A172 (cell line): ENCODE measurements around the gene KDM4D. TPM values are rescaled to one million over a fixed set of nuclear protein-coding genes. Genes with fewer than 3 reads are reported as not detected.
"Not testable (repeated sequence)": the region's sequence is repeated elsewhere in the genome, so short reads cannot be mapped to it uniquely, and the experiment has no call there.

ENCODE experiments used
- DNase-seq: peaks from one replicate; pipeline ENCODE4 v3.0.0-alpha.2; 2015; ENCODE audit warnings: low spot score
- total RNA-seq: library from RNA; depleted of rRNA; stranded (reverse); fragments of >200 nt; shearing (Covaris generic); gene quantifications from 2 replicates; pipeline ENCODE4 v1.2.3, GENCODE V29; 2014; rRNA removed

The KDM4D gene
- total RNA-seq = 0.26 and 1.3 TPM in 2 replicates

DNA sequence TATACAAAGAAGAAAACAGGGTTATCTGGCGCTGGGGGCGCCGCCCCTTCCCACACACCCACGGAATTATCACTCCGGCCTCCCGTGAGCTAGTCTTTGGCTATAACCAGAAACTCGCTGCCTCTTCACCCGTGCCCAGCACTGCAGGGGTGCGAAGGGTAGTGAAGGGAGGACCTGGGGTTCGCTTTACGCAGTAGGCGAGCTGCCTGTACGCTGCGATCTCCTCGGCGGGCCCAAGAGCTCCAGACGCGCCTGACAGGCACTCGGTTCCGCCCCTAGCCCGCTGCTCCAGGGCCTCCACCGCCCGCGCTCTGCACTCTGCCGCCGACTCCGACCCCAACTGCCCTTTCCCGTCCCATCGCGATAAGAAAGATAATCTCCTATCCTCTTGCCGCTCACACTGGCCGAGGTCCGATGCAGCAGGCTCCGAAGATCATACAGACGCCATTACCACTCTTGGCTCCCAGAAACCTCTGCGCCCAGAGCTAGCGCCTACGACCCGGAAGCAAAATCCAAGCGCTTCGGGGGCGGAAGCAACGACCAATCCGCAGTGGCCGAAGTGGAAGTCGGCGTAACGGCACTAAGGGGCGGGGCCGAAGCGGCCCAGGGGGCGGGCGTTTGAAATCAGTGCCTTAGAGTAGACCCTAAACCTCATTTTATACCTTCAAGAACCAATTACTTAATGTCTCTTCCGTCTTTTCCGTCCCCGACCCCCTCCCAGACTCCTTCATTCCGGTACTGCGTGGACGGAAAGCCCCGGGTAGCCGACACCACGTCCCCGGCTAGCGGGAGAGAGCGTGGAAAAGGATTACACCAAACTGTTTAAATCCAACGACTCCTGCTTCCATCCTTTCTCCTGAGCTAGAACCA is at the start of gene KDM4D, which contains the start of gene CWC15:
Gene KDM4D (plus strand): TSS at position 611 of the 870 bp plus-strand sequence. CDS start 23,664 bp downstream, outside the sequence.
Gene CWC15 (minus strand): TSS at position 458 of the 870 bp plus-strand sequence. CDS start 1,371 bp downstream, outside the sequence.
- DNase-seq = peak; percentile 75

DNA sequence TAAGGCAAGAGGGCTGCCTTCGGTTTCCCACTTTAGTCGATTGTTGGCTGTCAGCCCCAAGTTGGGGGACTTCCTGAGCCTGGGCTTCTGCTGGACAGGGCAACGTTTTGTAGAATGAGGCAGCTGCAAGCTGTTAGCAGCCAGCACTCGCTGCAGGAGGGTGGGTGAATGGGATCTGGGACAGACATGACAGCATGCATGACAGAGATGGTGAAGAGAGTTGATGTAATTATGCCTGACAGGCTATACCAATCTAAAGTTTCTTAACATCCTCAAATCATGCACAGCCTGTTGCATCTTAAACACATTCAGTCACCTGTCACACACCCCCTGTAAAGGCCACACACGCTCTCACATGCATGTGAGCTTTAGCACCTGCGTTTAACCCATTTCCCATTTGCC is 49.3 kb upstream of the KDM4D start:
- DNase-seq = no peak

DNA sequence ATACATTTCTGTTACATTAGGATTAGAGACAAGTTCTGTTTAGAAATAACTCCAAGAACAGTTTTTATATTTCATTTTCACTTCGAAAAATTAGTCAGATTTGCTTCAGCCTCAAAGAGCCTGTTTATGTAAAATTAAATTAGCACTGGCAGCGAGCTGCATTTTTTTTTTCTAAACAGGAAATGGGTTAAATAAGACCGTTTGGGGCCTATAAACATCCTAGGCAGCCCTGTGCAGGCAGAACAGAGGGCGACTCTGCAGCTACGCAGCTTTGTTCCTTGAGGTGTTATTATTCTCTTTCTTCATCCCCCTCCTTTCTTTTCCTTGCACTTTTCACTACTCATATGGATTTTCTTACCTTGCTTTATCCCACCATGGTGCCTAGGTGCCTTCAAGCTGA is 48.9 kb upstream of the KDM4D start:
- no peak for DNase-seq

DNA sequence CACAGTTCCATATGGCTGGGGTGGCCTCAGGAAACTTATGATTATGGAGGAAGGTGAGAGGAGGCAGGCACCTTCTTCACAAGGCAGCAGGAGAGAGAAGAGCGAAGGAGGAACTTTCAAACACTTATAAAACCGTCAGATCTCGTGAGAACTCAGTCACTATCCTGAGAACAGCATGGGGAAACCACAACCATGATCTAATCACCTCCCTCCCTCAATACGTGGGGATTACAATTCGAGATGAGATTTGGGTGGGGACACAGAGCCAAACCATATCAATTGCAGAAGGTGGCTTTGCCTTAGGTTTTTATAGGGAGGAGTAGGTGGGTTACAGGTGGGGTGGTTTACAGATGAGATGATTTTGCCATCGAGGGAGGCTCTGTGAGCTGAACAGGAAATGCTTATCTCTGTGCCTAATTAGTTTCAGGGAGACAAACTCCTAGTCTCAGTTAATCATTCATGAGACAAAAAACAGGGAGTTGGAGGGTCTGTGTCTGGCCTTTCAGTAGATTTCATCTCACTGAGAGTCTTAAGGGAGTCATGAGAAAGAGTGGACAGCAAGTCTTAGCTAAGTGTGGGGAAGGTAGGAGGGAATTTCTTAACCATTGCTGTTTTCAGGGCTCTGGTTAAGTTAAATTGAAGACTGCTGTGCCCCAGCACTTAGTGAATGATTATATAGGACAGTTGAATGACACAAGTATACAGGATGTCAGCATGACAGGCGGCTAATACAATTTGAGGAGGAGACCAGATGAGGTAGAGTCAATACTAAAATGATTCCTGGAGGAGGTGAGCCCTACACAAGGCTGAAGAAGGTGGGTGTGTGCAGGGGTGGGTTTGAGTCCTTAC is 47.9 kb upstream of the KDM4D start:
- no peak for DNase-seq

DNA sequence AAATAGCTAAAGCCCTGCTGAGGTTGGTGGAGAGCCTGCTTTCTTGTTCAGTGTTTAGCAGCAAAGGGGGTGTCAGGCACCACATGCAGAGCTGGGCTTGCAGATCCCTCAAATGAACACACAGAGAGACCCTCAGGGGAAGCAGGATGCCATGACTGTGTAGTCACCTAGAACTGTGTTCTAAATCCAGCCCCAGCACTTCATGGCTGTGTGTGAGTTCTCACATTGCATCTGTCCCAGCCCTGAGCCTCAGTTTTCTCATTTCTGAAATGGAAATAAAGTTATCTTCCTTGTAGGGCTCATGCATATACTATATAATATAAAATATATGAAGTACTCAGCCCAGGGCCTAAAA is 47.3 kb upstream of the KDM4D start:
- no peak for DNase-seq

DNA sequence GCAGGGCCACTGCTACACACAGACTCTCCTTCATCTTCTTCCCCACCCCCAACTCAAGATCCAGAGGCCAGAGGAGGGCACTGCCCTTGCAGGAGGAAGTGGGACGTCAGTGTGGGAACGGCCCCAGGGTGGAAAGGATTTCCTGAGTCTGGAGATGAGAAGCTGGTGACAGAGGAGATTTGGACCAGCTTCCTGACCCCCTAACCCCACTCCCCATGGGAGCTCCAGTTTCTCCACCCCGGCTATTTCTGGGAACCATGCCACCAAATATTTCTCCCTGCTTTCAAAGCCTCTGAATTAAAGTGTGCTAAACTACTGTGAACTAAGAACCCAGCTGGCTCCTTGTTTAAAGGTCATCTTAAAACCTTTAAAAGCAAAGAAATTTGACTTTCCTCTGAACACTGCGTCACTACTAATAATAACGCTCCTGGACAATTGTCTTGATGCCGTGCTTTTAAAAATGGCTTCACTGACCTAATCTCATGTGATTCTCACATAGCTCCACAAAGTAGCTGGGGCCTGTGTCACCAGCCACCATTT is 46.7 kb upstream of the KDM4D start:
- DNase-seq = peak; percentile 80

DNA sequence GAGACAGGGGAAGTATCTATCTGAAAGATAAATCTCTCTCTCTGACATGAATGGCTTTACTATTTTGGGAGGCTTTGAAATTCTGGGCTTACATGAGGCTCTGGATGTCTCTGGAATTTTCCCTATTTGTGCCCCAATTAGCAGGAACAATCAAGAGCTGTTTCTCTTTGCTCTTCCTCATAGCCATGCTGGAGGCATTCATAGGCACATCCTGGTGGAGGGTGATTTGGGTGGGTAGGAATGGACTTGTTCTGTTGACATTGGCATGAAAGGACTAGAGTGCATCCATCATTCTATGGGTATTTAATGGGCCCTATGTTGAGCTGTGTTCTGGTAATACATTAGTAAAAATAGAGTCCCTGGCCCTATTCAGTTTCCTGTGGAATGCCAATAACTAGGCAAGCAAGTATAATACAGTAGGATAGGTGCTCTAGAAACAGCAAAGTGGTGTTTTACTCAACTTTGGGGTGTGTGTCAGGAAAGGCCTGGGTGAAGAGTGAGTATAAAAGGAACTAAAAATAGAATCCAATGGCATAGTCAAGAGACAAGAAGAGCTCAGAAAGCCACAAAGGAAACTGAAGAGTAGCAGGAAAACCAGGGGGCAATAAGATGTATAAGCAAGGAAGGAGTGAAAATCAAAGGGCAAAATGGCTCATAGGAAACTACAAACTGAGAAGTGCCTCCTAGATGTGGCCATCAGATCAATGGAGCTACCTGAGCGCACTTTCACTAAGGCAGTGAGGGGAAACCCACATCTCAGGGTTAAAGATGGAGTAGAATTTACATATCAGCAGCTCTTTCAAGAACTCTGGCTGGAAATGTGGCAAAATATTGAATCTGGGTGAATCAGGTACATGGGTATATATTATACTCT is 45.2 kb upstream of the KDM4D start:
- no peak for DNase-seq

DNA sequence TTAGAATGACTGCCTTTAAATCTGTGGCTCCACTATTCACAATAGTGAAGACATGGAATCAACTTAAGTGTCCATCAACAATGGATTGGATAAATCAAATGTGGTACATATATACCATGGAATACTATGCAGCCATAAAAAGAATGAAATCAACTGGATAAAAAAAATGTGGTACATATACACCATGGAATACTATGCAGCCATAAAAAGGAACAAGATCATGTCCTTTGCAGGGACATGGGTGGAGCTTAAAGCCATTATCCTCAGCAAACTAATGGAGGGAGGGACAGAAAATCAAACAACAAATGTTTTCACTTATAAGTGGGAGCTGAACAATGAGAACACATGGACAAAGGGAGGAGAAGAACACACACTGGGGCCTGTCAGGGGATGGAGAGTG is 41.4 kb upstream of the KDM4D start:
- not testable (repeated sequence) for DNase-seq

DNA sequence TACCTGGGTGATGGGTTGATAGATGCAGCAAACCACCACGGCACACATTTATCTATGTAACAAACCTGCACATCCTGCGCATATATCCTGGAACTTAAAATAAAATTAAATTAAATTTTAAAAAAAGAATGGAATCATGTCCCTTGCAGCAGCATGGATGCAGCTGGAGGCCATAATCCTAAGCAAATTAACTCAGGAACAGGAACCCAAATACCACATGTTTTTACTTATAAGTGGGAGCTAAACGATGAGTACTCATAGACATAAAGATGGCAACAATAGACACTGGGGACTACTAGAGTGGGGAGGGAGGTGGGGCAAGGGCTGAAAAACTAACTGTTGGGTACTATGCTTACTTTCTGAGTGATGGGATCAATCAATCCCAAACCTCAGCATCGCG is 41.0 kb upstream of the KDM4D start:
- DNase-seq = no peak

DNA sequence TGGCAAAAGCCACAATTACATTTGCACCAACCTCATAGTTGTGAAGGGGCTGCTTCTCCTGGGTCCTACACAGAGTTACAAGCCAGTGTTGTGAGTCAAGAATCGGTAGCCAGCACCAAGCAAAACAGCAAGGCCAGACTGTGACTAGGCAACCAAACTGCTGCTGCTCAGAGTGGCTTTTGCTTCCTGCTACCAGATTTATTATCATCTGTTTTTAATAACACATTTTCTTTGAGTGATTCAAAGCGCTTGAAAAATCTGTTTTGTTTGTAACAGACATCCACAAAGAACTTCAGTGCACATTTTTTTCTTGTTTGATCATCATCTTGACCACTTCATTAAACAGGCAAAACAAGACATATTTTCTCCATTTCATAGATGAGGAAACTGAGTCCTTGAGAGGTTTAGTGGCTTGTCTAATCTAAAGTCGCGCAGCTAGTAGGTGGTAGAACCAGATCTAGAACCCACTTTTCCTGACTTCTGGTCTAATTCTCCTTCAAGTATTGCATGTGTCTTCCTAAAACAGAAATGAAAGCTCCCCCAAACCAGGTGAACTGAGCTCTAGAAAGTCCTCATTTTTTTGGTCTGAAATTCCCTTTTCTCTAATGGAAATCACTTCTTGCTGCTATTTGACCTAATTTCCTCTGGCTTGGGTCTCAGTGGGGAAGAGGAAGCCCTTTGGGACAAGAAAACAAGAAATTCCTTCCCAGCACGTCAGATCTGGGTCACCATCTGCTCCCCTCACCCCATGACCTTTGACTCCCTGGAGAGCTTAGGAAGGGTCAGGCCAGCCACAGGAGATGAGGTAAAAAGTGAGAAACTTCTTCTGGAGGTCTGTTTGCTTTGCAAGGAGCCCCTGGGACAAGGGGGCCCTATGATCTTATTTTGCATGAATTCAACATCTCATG is 40.0 kb upstream of the KDM4D start:
- DNase-seq = peak; percentile 74

DNA sequence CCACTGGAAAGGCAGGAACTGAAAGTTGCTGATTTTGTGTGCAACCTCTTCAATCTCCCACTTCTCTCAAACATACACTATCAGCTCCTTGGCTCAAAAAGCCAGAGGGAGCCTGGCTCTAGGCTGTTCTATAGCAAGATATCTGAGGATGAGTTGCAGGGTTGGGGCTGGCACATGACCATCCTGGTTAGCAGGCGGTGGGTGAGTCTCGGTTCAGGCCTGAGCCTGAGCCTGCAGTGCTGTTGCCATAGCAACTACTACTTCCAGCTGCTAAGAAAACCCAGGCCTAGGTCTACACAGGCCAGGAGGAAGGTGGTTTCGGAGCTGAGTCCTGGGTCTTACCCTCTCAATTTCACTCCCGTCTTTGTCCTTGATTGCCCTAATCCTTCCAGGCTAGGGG is 39.1 kb upstream of the KDM4D start:
- no peak for DNase-seq

DNA sequence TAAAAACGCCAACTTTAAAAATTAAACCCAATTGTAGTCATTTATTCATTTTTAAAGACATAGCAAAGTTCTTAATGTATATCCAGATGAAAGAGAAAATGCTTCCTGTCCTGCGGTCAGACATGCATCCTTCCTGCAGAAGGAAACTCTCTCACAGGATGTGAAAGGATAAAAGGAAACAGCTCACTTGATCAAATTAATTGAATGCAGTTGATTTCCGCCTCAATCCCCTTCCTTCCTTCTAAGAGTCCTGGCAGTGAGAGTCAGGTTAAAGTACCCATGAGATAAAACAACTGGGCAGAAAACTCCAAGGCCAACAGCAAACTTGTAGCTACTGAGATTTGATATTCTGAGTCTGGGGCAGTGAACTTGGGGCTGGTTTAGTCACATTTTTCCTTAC is 38.7 kb upstream of the KDM4D start:
- DNase-seq = no peak

DNA sequence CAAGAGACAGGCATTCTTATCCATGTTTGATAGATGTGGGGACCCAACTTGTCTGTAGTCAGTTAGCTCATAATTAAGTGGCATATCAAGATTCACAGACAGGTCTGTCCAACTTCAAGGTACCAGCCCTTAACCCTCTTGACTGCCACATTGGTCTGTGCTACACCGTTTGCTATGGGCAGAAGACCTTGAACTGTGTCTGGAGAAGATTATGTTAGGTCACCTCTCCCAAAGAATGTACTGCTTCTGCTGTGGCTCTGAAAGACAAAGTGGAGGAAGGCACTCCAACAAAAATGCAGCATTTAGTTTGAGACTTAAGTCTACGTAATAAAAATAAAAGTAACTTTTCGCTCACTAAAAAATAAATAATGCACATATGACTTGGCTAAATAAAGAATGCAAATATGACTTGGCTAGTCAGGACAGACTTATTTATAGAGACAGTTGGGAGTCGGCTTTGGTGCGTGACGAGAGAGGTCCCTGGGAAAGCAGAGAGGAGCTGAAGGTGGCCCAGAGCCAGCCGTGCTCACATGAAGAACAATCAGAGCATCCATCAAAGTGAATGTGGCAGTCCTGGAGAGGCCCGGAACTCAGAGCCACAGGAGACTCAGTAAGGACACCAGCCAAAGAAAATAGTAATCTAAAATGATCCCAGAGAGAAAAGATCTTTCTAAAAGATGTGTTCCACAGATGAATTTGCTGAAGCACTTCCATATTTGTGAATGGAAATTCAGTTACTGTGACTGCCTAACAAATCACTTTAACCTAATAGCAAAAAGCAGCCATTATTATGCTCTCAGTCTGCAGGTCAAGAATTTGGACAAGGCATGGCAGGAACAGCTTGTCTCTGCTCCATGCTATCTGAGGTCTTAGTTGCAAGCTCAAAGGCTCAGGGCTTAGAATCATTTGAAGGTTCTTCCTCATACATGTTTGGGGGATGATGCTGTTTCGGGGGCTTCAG is 35.1 kb upstream of the KDM4D start:
- peak; percentile 80 for DNase-seq

DNA sequence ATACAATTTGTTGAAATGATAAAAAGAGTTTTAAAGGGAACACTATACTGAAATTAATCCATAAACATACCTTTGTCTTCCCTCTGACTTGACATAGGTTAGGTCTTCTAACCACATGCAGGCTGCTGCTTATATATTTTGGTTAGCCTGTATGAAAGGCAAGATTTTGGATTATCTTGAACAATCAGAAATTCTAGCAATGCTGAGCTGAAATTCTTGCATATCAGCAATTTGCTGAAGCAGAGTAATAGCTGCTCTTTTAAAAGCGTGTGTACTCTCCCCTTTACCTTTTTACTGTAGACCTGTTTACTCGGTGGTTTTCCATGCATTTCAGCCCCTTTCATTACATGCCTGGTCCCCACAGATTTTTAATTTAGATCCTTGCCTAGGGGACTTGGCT is 34.2 kb upstream of the KDM4D start:
- no peak for DNase-seq

DNA sequence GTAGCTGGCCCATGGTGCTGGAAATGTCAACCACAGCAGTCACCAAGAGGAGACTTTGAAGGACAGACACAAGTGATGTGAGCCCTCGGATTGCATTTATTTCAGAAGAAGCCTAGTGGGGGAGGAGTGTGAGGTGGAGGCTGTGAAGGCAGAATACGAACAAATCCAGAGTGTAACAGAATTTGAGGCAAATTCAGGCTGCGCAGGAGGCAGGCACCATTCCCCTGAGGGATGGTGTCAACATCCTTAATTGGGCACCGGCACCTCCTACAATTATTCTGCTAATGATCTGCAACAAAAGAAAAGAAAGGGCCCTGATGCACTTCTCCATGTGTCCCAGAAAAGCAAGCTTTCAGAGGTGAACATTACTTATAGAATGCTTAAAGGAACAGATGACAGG is 32.4 kb upstream of the KDM4D start:
- DNase-seq = no peak

DNA sequence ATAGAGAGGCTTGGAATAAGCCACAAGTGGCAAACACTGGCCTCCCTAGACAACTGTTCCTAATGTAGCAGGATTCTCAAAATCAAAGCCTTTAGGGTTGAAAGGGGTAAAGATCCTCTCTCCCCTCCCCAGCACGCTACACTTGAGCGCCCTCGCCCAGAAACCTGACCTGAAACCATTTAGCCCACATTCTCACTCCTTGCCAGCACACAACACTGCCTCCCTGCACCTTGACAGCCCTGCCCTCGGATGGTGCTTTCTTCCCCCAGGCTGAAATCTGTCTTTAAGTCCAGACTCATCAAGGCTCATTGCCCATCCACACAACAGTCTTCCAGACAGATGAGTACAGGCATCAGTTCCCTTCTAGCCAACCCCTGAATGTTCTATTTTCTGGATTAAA is 26.7 kb upstream of the KDM4D start:
- no peak for DNase-seq

DNA sequence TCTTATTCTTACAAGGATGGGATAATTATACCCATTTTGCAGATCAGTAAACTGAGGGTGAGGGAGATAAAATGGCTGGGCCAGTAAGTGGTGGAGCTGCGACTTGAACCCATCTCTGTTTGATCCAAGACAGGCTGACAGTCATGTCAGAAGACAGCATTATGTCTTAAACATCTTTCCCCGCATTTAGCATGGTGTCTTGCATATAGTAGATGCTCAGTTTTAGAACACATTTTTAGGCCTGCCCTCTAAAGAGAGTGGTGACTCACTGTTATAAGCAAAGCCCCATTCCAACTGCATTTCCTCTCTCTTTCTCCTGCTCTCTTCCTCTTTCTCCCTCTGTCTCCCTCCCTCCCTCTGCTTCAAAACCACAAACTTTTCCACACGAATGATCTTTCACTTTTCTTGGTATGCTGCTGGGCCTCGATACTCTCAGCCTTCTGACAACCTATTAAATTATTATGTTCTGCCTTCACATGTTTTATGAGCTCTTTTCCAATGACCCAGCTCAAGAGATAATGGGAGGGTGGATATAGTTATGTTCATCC is 25.4 kb upstream of the KDM4D start:
- DNase-seq = peak; percentile 51

DNA sequence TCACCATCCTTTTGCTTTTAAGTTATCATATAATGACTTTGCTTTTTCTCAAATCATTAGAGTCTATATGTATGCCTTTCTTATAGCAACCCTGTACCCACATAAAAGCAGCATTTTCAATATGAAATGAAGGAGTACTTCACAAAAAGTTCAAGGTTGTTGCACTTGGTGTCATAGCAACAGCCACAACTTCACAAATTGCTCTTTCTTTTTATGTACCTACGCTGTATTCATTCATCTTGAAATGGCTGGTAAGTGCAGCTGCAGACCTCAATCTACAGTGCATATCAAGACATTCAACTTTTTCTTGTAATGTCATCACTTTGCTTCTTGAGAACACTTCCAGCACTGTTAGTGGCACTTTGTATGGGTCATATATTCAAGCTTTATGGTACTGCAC is 18.8 kb upstream of the KDM4D start:
- no peak for DNase-seq

DNA sequence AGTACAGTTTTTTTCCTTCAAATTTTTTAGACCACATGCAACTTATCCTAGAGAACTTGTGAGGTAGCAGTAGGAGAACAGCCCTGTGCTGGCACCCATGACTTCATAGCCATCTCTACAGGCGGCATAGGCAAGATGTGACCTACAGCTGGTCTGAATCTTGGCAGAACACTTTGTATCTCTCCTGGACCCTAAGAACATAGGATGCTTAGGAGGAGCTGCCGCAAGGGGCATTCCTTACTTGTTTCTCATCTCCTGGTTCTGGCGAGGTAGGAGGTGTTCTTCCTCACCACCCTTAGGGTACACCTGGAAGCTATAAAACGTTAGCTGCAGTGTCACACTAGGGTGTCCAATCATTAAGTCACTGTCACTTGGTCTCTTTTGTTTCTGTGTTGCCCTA is 16.5 kb upstream of the KDM4D start:
- no peak for DNase-seq
